ENCODE data around the gene FGGY. TPM values are rescaled to one million over a fixed set of nuclear protein-coding genes. Genes with fewer than 3 reads are reported as not detected.
"Not testable (repeated sequence)": the region's sequence is repeated elsewhere in the genome, so short reads cannot be mapped to it uniquely, and the experiment has no call there.

The FGGY gene
- total and polyA plus RNA-seq, 8 donors, result 6.2 to 27.0 (median 16.0) TPM

DNA sequence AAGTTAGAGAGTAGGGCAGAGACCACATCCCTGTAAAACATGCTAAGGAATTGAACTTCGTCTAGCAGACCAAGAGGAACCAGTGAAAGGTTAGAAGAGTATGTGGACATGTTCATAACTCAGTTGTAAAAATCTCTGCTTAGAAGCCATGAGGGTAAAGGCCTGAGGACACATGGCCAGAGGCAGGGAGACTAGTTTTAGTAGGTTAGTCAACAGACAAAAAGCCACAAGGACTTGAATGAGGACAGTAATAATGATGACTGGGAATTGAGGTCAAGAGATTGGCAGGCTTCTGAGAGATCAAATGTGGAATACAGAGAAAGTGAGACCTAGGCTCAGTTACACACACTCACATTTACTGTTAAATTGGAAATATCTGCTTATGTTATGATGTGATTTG is 312.4 kb downstream of the FGGY start:
- FAIRE-seq, result no peak
- H3K9me3 ChIP-seq, result no peaks in the 10 kb centered on the region
- no peak for DNase-seq
- no peak for ATAC-seq
- no peak overlapping the region for H3K4me3 ChIP-seq
- H3K36me3 ChIP-seq, result no peaks in the 10 kb centered on the region
- 90 to 93% methylated on average over 1 of the region's 1 CpG for WGBS, 2 donors
- H3K27ac ChIP-seq, result no peak overlapping the region
- TF ChIP-seq, protein P1, sequence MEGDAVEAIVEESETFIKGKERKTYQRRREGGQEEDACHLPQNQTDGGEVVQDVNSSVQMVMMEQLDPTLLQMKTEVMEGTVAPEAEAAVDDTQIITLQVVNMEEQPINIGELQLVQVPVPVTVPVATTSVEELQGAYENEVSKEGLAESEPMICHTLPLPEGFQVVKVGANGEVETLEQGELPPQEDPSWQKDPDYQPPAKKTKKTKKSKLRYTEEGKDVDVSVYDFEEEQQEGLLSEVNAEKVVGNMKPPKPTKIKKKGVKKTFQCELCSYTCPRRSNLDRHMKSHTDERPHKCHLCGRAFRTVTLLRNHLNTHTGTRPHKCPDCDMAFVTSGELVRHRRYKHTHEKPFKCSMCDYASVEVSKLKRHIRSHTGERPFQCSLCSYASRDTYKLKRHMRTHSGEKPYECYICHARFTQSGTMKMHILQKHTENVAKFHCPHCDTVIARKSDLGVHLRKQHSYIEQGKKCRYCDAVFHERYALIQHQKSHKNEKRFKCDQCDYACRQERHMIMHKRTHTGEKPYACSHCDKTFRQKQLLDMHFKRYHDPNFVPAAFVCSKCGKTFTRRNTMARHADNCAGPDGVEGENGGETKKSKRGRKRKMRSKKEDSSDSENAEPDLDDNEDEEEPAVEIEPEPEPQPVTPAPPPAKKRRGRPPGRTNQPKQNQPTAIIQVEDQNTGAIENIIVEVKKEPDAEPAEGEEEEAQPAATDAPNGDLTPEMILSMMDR (IDR thresholded peaks at IDR 0.05), result no peak
- intact Hi-C loops (cut with DNase I), result no loop called here
- H3K4me1 ChIP-seq, result no peaks in the 10 kb centered on the region
- no peaks in the 10 kb centered on the region for H3K27me3 ChIP-seq

- FAIRE-seq; ATAC-seq; intact Hi-C loops (cut with DNase I); H3K4me1 ChIP-seq; H3K9me3 ChIP-seq; H3K36me3 ChIP-seq; H3K27me3 ChIP-seq; H3K4me3 ChIP-seq; H3K27ac ChIP-seq: not testable (repeated sequence)
- DNase-seq, result peak in 1 of 6 donors; percentile 4
- 97 to 99% methylated on average over 13 of the region's 13 CpGs for WGBS, 2 donors
These were observed 313.6 kb downstream of the FGGY start for GRCh38 chr1:59610499-59610898.

- intact Hi-C loops (cut with DNase I), result no loop called here
- Histone ChIP-seq H3K4me3 (no peak overlapping the region), H3K36me3 (no peaks in the 10 kb centered on the region), H3K27ac (no peak overlapping the region), H3K9me3 (no peaks in the 10 kb centered on the region), H3K27me3 (no peaks in the 10 kb centered on the region), H3K4me1 (no peaks in the 10 kb centered on the region)
- 64 to 73% methylated on average over 3 of the region's 3 CpGs for WGBS, 2 donors
- FAIRE-seq (no peak), DNase-seq (no peak), ATAC-seq (no peak)
- TF ChIP-seq, protein P1 (IDR thresholded peaks at IDR 0.05), result no peak
These were observed 320.5 kb downstream of the FGGY start for GRCh38 chr1:59617434-59617833.

DNA sequence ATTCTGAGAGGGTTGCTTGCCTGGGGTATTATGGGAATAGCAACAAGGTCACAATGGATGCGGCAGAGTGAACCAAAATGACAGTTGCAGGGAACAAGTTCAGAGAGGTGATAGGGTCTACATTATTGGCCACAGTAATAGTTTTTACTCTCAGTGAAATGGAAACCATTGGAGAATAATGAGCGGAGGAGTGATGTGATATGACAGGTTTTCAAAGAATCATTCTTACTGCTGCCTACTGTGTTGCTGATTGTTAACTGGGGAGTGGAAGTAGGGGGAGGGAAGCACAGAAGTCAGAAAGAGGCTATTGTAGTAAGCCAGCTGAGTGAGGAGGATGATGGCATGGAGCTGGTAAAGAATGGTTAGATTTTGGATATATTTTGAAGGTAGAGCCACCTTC is 322.7 kb downstream of the FGGY start:
- WGBS, 2 donors, result 97 to 100% methylated on average over 2 of the region's 2 CpGs
- H3K27me3 ChIP-seq, result no peaks in the 10 kb centered on the region
- H3K9me3 ChIP-seq, result no peaks in the 10 kb centered on the region
- no peak overlapping the region for H3K27ac ChIP-seq
- ATAC-seq, result no peak
- no peaks in the 10 kb centered on the region for H3K4me1 ChIP-seq
- H3K4me3 ChIP-seq, result no peak overlapping the region
- FAIRE-seq, result no peak
- TF ChIP-seq, protein P1 (IDR thresholded peaks at IDR 0.05), result no peak
- intact Hi-C loops (cut with DNase I), result no loop called here
- H3K36me3 ChIP-seq, result no peaks in the 10 kb centered on the region
- no peak for DNase-seq

- H3K4me1 ChIP-seq, result peaks cover 0 to 5% (median 0%) of the 10 kb centered on the region in 3 donors
- no peaks in the 10 kb centered on the region for H3K27me3 ChIP-seq
- H3K36me3 ChIP-seq, result no peaks in the 10 kb centered on the region
- no peak for DNase-seq
- intact Hi-C loops (cut with DNase I), result no loop called here
- no peak overlapping the region for H3K27ac ChIP-seq
- FAIRE-seq, result no peak
- TF ChIP-seq, protein P1 (IDR thresholded peaks at IDR 0.05), result no peak
- no peak for ATAC-seq
- H3K9me3 ChIP-seq, result no peaks in the 10 kb centered on the region
- H3K4me3 ChIP-seq, result no peak overlapping the region
These were observed 328.5 kb downstream of the FGGY start for GRCh38 chr1:59625384-59625783.
